T-helper 17 cell (primary cell): ENCODE measurements around the gene PRPF40B. TPM values are rescaled to one million over a fixed set of nuclear protein-coding genes. Genes with fewer than 3 reads are reported as not detected.

Experiments used
- ATAC-seq: fragments of 150-1000 bp; cut with Tn5 transposase; 2 replicates; pipeline ENCODE4 v1.10.0; 2021; ENCODE audit warnings: mild to moderate bottlenecking, moderate library complexity
- DNase-seq, 3 donors: peaks; one replicate each; pipeline versions ENCODE4 v3.0.0 to v3.0.0-alpha.2; 2020 to 2021
- H3K9me3 ChIP-seq: one replicate; pipeline ENCODE4 v1.7.0; 2013; ENCODE audit warnings: low read length, mild to moderate bottlenecking; ENCODE audit not compliant: control insufficient read depth, poor library complexity, severe bottlenecking
- H3K27ac Mint-ChIP-seq: one replicate; pipeline ENCODE4 v1.8.0; 2022; ENCODE audit warnings: mild to moderate bottlenecking, moderate library complexity, mixed read lengths
- H3K27me3 Mint-ChIP-seq: one replicate; pipeline ENCODE4 v1.8.0; 2022; ENCODE audit warnings: mixed read lengths
- H3K36me3 Mint-ChIP-seq: one replicate; pipeline ENCODE4 v1.8.0; 2022; ENCODE audit warnings: low read depth, mixed read lengths
- H3K4me1 Mint-ChIP-seq: one replicate; pipeline ENCODE4 v1.8.0; 2022; ENCODE audit warnings: mild to moderate bottlenecking, mixed read lengths
- H3K4me3 Mint-ChIP-seq: one replicate; pipeline ENCODE4 v1.8.0; 2022; ENCODE audit warnings: mild to moderate bottlenecking, moderate library complexity, mixed read lengths
- total RNA-seq, 4 donors: library from RNA in 2 of 4; stranded (reverse) in 2 of 4; gene quantifications; one replicate each; pipeline ENCODE4 v1.2.3 and lab custom pipeline; 2022 to 2026

The PRPF40B gene
- total RNA-seq, 2 donors from 2014 or later = 5.6 to 7.1 TPM

GRCh38 chr12:49619286-49619685 is 4.1 kb upstream of the PRPF40B start:
- Mint-ChIP-seq H3K4me1 (peaks cover 23% of the 10 kb centered on the region), H3K27me3 (peaks cover 16% of the 10 kb centered on the region), H3K4me3 (no peak overlapping the region), H3K27ac (no peak overlapping the region), H3K36me3 (no peaks in the 10 kb centered on the region)
- no peak for ATAC-seq
- H3K9me3 ChIP-seq = no peaks in the 10 kb centered on the region
- DNase-seq = no peak

GRCh38 chr12:49621651-49622500 is 1.5 kb upstream of the PRPF40B start:
- Mint-ChIP-seq H3K36me3 (no peaks in the 10 kb centered on the region), H3K27ac (peak overlapping the region; percentile 92), H3K4me3 (peak overlapping the region; percentile 87), H3K4me1 (peaks cover 25% of the 10 kb centered on the region), H3K27me3 (peaks cover 12% of the 10 kb centered on the region)
- H3K9me3 ChIP-seq = no peaks in the 10 kb centered on the region
- no peak for ATAC-seq
- no peak for DNase-seq

- Mint-ChIP-seq H3K36me3 (no peaks in the 10 kb centered on the region), H3K27ac (peak overlapping the region; percentile 92), H3K27me3 (peaks cover 11% of the 10 kb centered on the region), H3K4me3 (peak overlapping the region; percentile 87), H3K4me1 (peaks cover 25% of the 10 kb centered on the region)
- peak in 1 of 3 donors; percentile 38 for DNase-seq
- peak; percentile 49 for ATAC-seq
- no peaks in the 10 kb centered on the region for H3K9me3 ChIP-seq
These were observed 740 bp upstream of the PRPF40B start for GRCh38 chr12:49622501-49623141.

- DNase-seq = no peak
- peak overlapping the region; percentile 89 for H3K27ac Mint-ChIP-seq
These were observed 1.7 kb downstream of the PRPF40B start for GRCh38 chr12:49624921-49625577.

DNA sequence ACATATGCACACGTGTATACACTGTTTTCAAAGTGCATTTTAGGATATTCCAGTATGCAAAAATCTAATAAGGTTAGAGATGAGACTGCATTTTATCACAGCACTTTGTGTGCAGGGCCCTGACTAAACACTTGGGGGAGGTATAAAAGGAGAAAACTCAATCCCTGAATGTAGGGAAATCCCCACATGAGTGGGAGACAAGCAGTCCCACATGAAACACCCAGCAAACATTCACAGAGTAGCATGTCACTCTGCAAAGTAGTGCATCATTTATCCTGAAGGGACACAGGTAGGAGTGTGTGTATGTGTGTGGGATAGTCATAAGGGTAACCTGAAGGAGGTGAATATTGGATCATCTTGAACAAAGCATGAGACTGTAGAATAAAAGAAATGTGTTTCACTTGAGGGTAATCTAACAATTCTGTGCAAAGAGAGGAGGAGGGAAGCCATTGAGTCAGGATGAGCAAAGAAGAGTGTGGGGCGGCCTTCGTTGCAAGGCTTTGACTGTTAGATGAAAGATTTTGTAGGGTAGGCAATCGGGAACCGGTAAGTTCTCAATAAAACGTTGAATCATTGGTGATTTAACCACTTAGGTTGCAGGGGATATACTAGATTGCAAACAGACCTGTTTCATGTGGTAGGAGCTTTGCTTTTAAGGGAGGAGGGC is 2.9 kb downstream of the PRPF40B start:
- Mint-ChIP-seq H3K27me3 (no peaks in the 10 kb centered on the region), H3K4me1 (peaks cover 26% of the 10 kb centered on the region), H3K27ac (no peak overlapping the region), H3K36me3 (no peaks in the 10 kb centered on the region), H3K4me3 (no peak overlapping the region)
- DNase-seq (no peak), ATAC-seq (peak; percentile 10)
- H3K9me3 ChIP-seq = no peaks in the 10 kb centered on the region

More at GRCh38 chr12:49624921-49625577, 1.7 kb downstream of the PRPF40B start:
- Mint-ChIP-seq H3K36me3 (no peaks in the 10 kb centered on the region), H3K4me3 (peak overlapping the region; percentile 63), H3K4me1 (peaks cover 30% of the 10 kb centered on the region), H3K27me3 (no peaks in the 10 kb centered on the region)
- no peak for ATAC-seq
- no peaks in the 10 kb centered on the region for H3K9me3 ChIP-seq

DNA sequence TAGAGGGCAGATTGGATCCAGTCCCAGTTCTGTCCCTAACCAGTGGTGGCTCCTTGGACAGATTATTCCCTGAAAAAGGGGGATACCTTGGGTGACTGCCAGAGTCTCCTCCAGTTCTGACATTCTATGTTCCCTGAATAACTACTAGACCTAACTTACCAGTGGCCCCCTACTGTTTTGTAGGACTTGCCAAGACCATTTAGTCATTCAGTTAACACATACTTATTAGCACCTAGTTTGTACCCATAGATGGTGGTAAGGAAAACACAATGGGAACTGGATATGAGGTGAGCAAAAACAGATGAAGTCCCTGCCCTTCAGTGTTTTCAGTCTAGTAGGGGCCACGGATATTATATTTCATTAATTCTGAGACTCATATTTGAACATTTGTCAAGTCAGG is 3.5 kb downstream of the PRPF40B start:
- H3K4me3 Mint-ChIP-seq = no peak overlapping the region
- H3K4me1 Mint-ChIP-seq = peaks cover 23% of the 10 kb centered on the region
- no peak overlapping the region for H3K27ac Mint-ChIP-seq
- no peaks in the 10 kb centered on the region for H3K9me3 ChIP-seq
- no peaks in the 10 kb centered on the region for H3K36me3 Mint-ChIP-seq
- no peak for ATAC-seq
- DNase-seq = no peak
- H3K27me3 Mint-ChIP-seq = no peaks in the 10 kb centered on the region

GRCh38 chr12:49627752-49628360 is 4.5 kb downstream of the PRPF40B start:
- H3K36me3 Mint-ChIP-seq = no peaks in the 10 kb centered on the region
- H3K27me3 Mint-ChIP-seq = no peaks in the 10 kb centered on the region
- no peak overlapping the region for H3K27ac Mint-ChIP-seq
- H3K9me3 ChIP-seq = no peaks in the 10 kb centered on the region
- H3K4me3 Mint-ChIP-seq = no peak overlapping the region
- H3K4me1 Mint-ChIP-seq = peaks cover 18% of the 10 kb centered on the region
- no peak for DNase-seq
- no peak for ATAC-seq

GRCh38 chr12:49631336-49631907 is 8.1 kb downstream of the PRPF40B start:
- no peaks in the 10 kb centered on the region for H3K9me3 ChIP-seq
- H3K4me1 Mint-ChIP-seq = peaks cover 13% of the 10 kb centered on the region
- no peaks in the 10 kb centered on the region for H3K27me3 Mint-ChIP-seq
- H3K27ac Mint-ChIP-seq = no peak overlapping the region
- no peak overlapping the region for H3K4me3 Mint-ChIP-seq
- H3K36me3 Mint-ChIP-seq = no peaks in the 10 kb centered on the region
- ATAC-seq = no peak
- DNase-seq = no peak

DNA sequence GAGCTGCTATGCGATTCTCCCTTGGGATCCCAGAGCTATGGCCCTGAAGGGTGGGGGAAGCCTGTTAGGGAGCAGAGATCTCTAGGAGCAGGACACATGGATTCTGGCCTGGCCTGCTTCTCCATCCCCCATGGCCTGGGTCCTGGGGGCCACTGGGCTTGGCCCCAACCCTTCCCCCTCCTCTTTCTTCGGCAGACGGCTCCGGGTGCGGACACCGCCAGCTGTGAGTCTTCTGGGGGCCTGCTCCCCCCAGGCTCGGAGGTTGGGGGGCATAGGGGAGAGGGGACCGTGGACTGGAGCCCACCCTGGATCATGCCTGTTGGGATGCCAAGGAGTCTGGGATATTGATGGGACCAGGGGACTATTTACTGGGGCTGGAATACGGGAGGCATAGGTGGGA is 9.0 kb downstream of the PRPF40B start:
- no peak for DNase-seq
- Mint-ChIP-seq H3K4me3 (no peak overlapping the region), H3K4me1 (peaks cover 22% of the 10 kb centered on the region), H3K27me3 (no peaks in the 10 kb centered on the region), H3K36me3 (no peaks in the 10 kb centered on the region), H3K27ac (peak overlapping the region; percentile 19)
- H3K9me3 ChIP-seq = no peaks in the 10 kb centered on the region
- ATAC-seq = no peak

- H3K27me3 Mint-ChIP-seq = no peaks in the 10 kb centered on the region
- ATAC-seq = no peak
- no peak overlapping the region for H3K27ac Mint-ChIP-seq
These were observed 9.8 kb downstream of the PRPF40B start for GRCh38 chr12:49632986-49633702.

DNA sequence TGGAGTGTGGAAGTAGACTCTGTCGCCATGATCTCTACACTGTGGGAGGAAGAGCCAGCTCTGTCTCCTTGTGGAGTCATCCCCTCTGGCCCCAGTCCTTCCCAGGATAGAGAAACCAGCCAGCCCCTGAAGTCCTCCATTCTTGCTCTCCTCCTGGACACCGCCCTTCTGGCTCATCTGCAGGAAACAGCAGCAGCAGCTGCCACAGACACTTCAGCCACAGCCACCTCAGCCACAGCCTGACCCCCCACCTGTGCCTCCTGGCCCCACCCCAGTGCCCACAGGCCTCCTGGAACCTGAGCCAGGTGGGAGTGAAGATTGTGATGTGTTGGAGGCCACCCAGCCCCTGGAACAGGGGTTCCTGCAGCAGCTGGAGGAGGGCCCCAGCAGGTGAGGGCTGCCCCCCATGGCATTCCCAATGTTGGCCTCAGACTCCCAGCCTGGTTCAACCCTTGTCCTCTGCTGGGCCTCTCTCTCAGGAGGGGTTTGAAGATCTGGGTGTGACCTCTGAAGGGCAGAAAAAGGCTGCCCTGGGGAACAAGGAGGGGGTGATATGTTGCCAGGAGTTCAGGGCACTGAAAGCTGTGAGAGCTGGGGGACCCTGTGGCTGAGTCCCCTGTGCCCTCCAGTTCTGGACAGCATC is 10.5 kb downstream of the PRPF40B start:
- ATAC-seq = no peak
- peaks cover 22% of the 10 kb centered on the region for H3K4me1 Mint-ChIP-seq

More at GRCh38 chr12:49632986-49633702, 9.8 kb downstream of the PRPF40B start:
- H3K9me3 ChIP-seq = no peaks in the 10 kb centered on the region
- Mint-ChIP-seq H3K4me3 (no peak overlapping the region), H3K36me3 (no peaks in the 10 kb centered on the region), H3K4me1 (peaks cover 22% of the 10 kb centered on the region)
- DNase-seq = no peak

More for the DNA sequence above, 10.5 kb downstream of the PRPF40B start:
- H3K36me3 Mint-ChIP-seq = no peaks in the 10 kb centered on the region
- H3K27ac Mint-ChIP-seq = no peak overlapping the region
- no peak for DNase-seq
- no peak overlapping the region for H3K4me3 Mint-ChIP-seq
- no peaks in the 10 kb centered on the region for H3K9me3 ChIP-seq
- H3K27me3 Mint-ChIP-seq = no peaks in the 10 kb centered on the region
